Caco-2 (cell line): ENCODE data around the gene NETO2. TPM values are rescaled to one million over a fixed set of nuclear protein-coding genes. Genes with fewer than 3 reads are reported as not detected.

ENCODE experiments used
- BruUV-seq: library from RNA; stranded (reverse); fragments of 400-500 nt; replicated peaks from 2 replicates; lab custom pipeline; 2021; lab: Mats Ljungman, UMichigan
- CTCF ChIA-PET: fragments of 300-600 bp; sonication (Branson Sonifier 250); formaldehyde crosslinking; loops from one replicate; lab custom pipeline; 2022; ENCODE audit warnings: antibody characterized with exemption; lab: Charles Lee
- POLR2A ChIA-PET: fragments of 300-600 bp; sonication (Branson Sonifier 250); formaldehyde crosslinking; loops from one replicate; lab custom pipeline; 2022; ENCODE audit warnings: antibody characterized with exemption; lab: Charles Lee
- DNase-seq, 2 experiments: peaks; one replicate each; pipeline versions ENCODE4 v3.0.0 to v3.0.0-alpha.2; 2020 to 2022
- H3K27me3 ChIP-seq: replicated peaks from 2 replicates; pipeline ENCODE4 v1.6.0; 2011; ENCODE audit warnings: low read length; ENCODE audit not compliant: control insufficient read depth, insufficient read depth
- H3K36me3 ChIP-seq: 2 replicates; pipeline ENCODE4 v1.5.1; 2011; ENCODE audit warnings: low read length; ENCODE audit not compliant: control insufficient read depth, insufficient read depth
- H3K4me1 ChIP-seq: fragments of 250-450 bp; sonication (Bioruptor Pico); 2 replicates; pipeline ENCODE4 v1.5.1; 2020; ENCODE audit warnings: mild to moderate bottlenecking
- H3K4me3 ChIP-seq: 2 replicates; pipeline ENCODE4 v1.5.1; 2011; ENCODE audit warnings: low read depth, mild to moderate bottlenecking, control low read depth, low read length
- H3K9me3 ChIP-seq: fragments of 250-450 bp; sonication (Bioruptor Pico); 2 replicates; pipeline ENCODE4 v1.5.1; 2020; ENCODE audit warnings: mild to moderate bottlenecking, moderate library complexity
- H3K27ac Mint-ChIP-seq: one replicate; pipeline ENCODE4 v1.8.0; 2022; ENCODE audit warnings: mixed read lengths; ENCODE audit not compliant: unreplicated experiment
- H3K27me3 Mint-ChIP-seq: one replicate; pipeline ENCODE4 v1.8.0; 2022; ENCODE audit warnings: mixed read lengths; ENCODE audit not compliant: insufficient read depth, unreplicated experiment
- H3K36me3 Mint-ChIP-seq: one replicate; pipeline ENCODE4 v1.8.0; 2022; ENCODE audit warnings: mild to moderate bottlenecking, mixed read lengths; ENCODE audit not compliant: insufficient read depth, unreplicated experiment
- H3K4me1 Mint-ChIP-seq: one replicate; pipeline ENCODE4 v1.8.0; 2022; ENCODE audit warnings: low read depth, mixed read lengths; ENCODE audit not compliant: unreplicated experiment
- H3K4me3 Mint-ChIP-seq: one replicate; pipeline ENCODE4 v1.8.0; 2022; ENCODE audit warnings: mild to moderate bottlenecking, moderate library complexity, mixed read lengths; ENCODE audit not compliant: unreplicated experiment
- H3K9me3 Mint-ChIP-seq: one replicate; pipeline ENCODE4 v1.8.0; 2022; ENCODE audit warnings: mixed read lengths; ENCODE audit not compliant: unreplicated experiment
- CTCF ChIP-seq, 2 experiments: fragments of 200-600 bp in 1 of 2; IDR thresholded peaks; 1 replicate in 1 of 2; 2 replicates in 1 of 2; pipeline versions ENCODE4 v1.5.1 to v1.8.0; 2011 to 2022; ENCODE audit warnings: antibody characterized with exemption in 1 of 2, control low read depth in 1 of 2, inconsistent platforms in 1 of 2, low read depth in 1 of 2, low read length in 1 of 2, mild to moderate bottlenecking in 1 of 2, moderate library complexity in 1 of 2; ENCODE audit not compliant: insufficient read depth in 1 of 2, severe bottlenecking in 1 of 2, unreplicated experiment in 1 of 2
- intact Hi-C: fragments of 100-400 bp; cut with micrococcal nuclease; formaldehyde crosslinking; loops from one replicate; pipeline ENCODE4 v1.10.0; 2022; ENCODE audit not compliant: unreplicated experiment
- total RNA-seq: library from RNA; stranded (reverse); gene quantifications from 2 replicates; pipeline ENCODE4 v1.2.3, GENCODE V29; 2022

Gene NETO2
- total RNA-seq, 1 experiment from 2014 or later = 41.2 TPM

- BruUV-seq = no TSS peak
- H3K9me3 Mint-ChIP-seq = no peaks in the 10 kb centered on the region
- no peaks in the 10 kb centered on the region for H3K27me3 Mint-ChIP-seq
- no peaks in the 10 kb centered on the region; the same call in 1 of the 2 replicates for H3K27me3 ChIP-seq
- no peak for DNase-seq
- no peak for TF ChIP-seq CTCF (IDR thresholded peaks at IDR 0.05; ENCODE audit: insufficient read depth in 1 of 2, low read depth in 1 of 2, low read length in 1 of 2, severe bottlenecking in 1 of 2, unreplicated experiment in 1 of 2)
- H3K4me3 Mint-ChIP-seq = no peak overlapping the region
- no peak overlapping the region for H3K4me3 ChIP-seq
- POLR2A ChIA-PET = no interaction called here
- no peak overlapping the region for H3K27ac Mint-ChIP-seq
- H3K36me3 Mint-ChIP-seq = no peaks in the 10 kb centered on the region
- H3K4me1 ChIP-seq = no peaks in the 10 kb centered on the region
- CTCF ChIA-PET = interaction anchor here (1.0 kb wide), 1 partner anchor 15 kb away, joined by 3 read pairs; no protein-coding TSS in a partner anchor
- no peaks in the 10 kb centered on the region for H3K36me3 ChIP-seq
- intact Hi-C loops = no loop called here
- no peaks in the 10 kb centered on the region for H3K9me3 ChIP-seq
- H3K4me1 Mint-ChIP-seq = no peaks in the 10 kb centered on the region
Measured at GRCh38 chr16:47052666-47053640, 90.8 kb downstream of the NETO2 start.

GRCh38 chr16:47051031-47051430 is 92.7 kb downstream of the NETO2 start:
- no peak for DNase-seq
- Histone ChIP-seq H3K36me3 (no peaks in the 10 kb centered on the region), H3K4me1 (no peaks in the 10 kb centered on the region), H3K4me3 (no peak overlapping the region), H3K9me3 (no peaks in the 10 kb centered on the region), H3K27me3 (no peaks in the 10 kb centered on the region)
- no peak overlapping the region for H3K4me3 Mint-ChIP-seq
- intact Hi-C loops = no loop called here
- no peaks in the 10 kb centered on the region for H3K9me3 Mint-ChIP-seq
- H3K27ac Mint-ChIP-seq = no peak overlapping the region
- no peaks in the 10 kb centered on the region for H3K4me1 Mint-ChIP-seq
- TF ChIP-seq CTCF (IDR thresholded peaks at IDR 0.05; ENCODE audit: insufficient read depth in 1 of 2, low read depth in 1 of 2, low read length in 1 of 2, severe bottlenecking in 1 of 2, unreplicated experiment in 1 of 2) = no peak
- ChIA-PET POLR2A (no interaction called here), CTCF (no interaction called here)
- H3K36me3 Mint-ChIP-seq = no peaks in the 10 kb centered on the region
- BruUV-seq = no TSS peak
- no peaks in the 10 kb centered on the region for H3K27me3 Mint-ChIP-seq

- peak in 1 of 2 experiments; percentile 10 for TF ChIP-seq CTCF (IDR thresholded peaks at IDR 0.05; ENCODE audit: insufficient read depth in 1 of 2, low read depth in 1 of 2, low read length in 1 of 2, severe bottlenecking in 1 of 2, unreplicated experiment in 1 of 2)
- Mint-ChIP-seq H3K4me1 (no peaks in the 10 kb centered on the region), H3K4me3 (no peak overlapping the region), H3K27me3 (no peaks in the 10 kb centered on the region), H3K9me3 (no peaks in the 10 kb centered on the region), H3K36me3 (no peaks in the 10 kb centered on the region), H3K27ac (no peak overlapping the region)
- Histone ChIP-seq H3K27me3 (no peaks in the 10 kb centered on the region), H3K36me3 (no peaks in the 10 kb centered on the region), H3K9me3 (no peaks in the 10 kb centered on the region), H3K4me1 (no peaks in the 10 kb centered on the region), H3K4me3 (no peak overlapping the region)
- CTCF ChIA-PET = no interaction called here
- no peak for DNase-seq
- POLR2A ChIA-PET = no interaction called here
- intact Hi-C loops = no loop called here
- no TSS peak for BruUV-seq
Measured at GRCh38 chr16:47049901-47050583, 93.7 kb downstream of the NETO2 start.
